ENCODE results near the gene APOBEC2. TPM values are rescaled to one million over a fixed set of nuclear protein-coding genes. Genes with fewer than 3 reads are reported as not detected.

The APOBEC2 gene
- total and polyA plus RNA-seq, 2 of the 13 experiments (the other 11 are each of a cell fraction or from before 2014, with no cell fraction given), result 0.09 TPM; not detected in 1

DNA sequence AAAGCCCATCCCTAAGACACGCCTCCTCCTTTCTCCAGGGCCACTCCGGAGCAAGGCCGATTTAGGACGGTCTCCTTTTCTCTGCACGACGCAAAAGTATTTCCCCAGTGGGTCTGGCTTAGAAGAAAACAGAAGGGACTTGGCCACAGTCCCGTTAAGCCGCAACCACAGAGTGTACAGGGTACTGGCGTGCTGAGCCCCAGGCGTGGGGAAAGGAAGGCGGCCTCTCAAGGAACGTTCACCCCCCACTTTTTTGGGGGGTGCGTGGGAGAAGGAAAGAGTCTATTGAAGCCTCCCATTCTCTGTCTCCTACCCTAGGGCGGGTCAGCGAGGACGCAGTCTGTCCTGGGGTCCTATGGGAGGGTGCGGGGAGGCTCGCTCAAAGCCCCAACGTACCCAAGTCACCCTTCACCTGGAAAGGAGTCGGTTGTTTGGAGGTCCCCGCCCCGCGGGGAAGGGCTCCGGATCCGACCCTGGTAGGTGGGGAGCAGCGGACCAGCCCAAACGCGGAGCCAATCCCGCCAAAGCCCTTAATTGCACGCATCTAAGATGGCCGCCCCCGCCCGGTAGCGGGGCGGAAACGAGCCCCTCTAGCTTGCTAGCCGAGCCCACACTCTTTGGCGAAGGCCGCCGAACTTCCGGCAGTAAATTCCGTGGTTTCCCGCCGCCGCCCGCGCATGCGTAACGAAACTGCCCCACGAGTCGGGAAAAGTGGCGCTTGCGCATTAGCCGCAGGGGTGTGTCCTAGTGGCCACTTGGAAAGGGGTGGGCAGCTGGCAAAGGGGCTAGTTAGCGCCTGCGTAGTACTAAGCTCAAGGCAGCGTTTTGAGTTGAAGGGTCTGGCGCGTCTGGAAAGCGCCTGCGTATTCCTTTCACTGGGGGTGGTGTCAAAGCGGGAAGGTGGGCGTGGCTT lies 19.2 kb downstream of the APOBEC2 start, which contains the start of gene OARD1 (continued):
- TF ChIP-seq GTF2F1 (IDR thresholded peaks at IDR 0.05; ENCODE audit: low read length) (no peak), ZNF558 (CRISPR knock-in tag; IDR thresholded peaks at IDR 0.05; ENCODE audit: borderline replicate concordance) (no peak), NFE2L2 (IDR thresholded peaks at IDR 0.05; ENCODE audit: low read length) (no peak), RAD51 (IDR thresholded peaks at IDR 0.05; ENCODE audit: borderline replicate concordance) (no peak), ZNF282 (IDR thresholded peaks at IDR 0.05; ENCODE audit: partially characterized antibody) (no peak), GABPA (IDR thresholded peaks at IDR 0.05; ENCODE audit: low read depth, low read length) (peak; percentile 91), GABPA (CRISPR knock-in tag; IDR thresholded peaks at IDR 0.05; ENCODE audit: low read depth) (peak; percentile 97), ZNF569 (CRISPR knock-in tag; IDR thresholded peaks at IDR 0.05; ENCODE audit: borderline replicate concordance) (no peak; the same call in 1 of the 2 replicates), SNAI1 (CRISPR knock-in tag; IDR thresholded peaks at IDR 0.05; ENCODE audit: borderline replicate concordance) (peak; percentile 80; the same call in 1 of the 2 replicates), ZMAT3 (CRISPR knock-in tag; conservative IDR thresholded peaks at IDR 0.05) (peak; percentile 86), HIVEP1 (CRISPR knock-in tag; IDR thresholded peaks at IDR 0.05) (no peak), MTF1 (CRISPR knock-in tag; IDR thresholded peaks at IDR 0.05) (no peak), IRX3 (CRISPR knock-in tag; IDR thresholded peaks at IDR 0.05; ENCODE audit: borderline replicate concordance, low read depth) (no peak)
- TF ChIP-seq, protein P1, sequence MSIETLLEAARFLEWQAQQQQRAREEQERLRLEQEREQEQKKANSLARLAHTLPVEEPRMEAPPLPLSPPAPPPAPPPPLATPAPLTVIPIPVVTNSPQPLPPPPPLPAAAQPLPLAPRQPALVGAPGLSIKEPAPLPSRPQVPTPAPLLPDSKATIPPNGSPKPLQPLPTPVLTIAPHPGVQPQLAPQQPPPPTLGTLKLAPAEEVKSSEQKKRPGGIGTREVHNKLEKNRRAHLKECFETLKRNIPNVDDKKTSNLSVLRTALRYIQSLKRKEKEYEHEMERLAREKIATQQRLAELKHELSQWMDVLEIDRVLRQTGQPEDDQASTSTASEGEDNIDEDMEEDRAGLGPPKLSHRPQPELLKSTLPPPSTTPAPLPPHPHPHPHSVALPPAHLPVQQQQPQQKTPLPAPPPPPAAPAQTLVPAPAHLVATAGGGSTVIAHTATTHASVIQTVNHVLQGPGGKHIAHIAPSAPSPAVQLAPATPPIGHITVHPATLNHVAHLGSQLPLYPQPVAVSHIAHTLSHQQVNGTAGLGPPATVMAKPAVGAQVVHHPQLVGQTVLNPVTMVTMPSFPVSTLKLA (IDR thresholded peaks at IDR 0.05), result peak; percentile 51; the same call in 1 of the 2 replicates
- TF ChIP-seq, protein P2, sequence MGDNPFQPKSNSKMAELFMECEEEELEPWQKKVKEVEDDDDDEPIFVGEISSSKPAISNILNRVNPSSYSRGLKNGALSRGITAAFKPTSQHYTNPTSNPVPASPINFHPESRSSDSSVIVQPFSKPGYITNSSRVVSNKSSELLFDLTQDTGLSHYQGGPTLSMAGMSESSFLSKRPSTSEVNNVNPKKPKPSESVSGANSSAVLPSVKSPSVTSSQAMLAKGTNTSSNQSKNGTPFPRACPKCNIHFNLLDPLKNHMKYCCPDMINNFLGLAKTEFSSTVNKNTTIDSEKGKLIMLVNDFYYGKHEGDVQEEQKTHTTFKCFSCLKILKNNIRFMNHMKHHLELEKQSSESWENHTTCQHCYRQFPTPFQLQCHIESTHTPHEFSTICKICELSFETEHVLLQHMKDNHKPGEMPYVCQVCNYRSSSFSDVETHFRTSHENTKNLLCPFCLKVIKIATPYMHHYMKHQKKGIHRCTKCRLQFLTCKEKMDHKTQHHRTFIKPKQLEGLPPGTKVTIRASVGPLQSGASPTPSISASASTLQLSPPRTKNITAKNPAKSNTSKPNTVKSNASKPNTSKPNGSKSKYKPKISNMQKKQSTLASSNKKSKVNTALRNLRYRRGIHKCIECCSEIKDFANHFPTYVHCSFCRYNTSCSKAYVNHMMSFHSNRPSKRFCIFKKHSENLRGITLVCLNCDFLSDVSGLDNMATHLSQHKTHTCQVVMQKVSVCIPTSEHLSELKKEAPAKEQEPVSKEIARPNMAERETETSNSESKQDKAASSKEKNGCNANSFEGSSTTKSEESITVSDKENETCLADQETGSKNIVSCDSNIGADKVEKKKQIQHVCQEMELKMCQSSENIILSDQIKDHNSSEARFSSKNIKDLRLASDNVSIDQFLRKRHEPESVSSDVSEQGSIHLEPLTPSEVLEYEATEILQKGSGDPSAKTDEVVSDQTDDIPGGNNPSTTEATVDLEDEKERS (CRISPR knock-in tag; IDR thresholded peaks at IDR 0.05), result peak; percentile 74
- TF ChIP-seq, protein P3, sequence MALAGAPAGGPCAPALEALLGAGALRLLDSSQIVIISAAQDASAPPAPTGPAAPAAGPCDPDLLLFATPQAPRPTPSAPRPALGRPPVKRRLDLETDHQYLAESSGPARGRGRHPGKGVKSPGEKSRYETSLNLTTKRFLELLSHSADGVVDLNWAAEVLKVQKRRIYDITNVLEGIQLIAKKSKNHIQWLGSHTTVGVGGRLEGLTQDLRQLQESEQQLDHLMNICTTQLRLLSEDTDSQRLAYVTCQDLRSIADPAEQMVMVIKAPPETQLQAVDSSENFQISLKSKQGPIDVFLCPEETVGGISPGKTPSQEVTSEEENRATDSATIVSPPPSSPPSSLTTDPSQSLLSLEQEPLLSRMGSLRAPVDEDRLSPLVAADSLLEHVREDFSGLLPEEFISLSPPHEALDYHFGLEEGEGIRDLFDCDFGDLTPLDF (CRISPR knock-in tag; IDR thresholded peaks at IDR 0.05), result peak; percentile 96
- TF ChIP-seq, protein P4, sequence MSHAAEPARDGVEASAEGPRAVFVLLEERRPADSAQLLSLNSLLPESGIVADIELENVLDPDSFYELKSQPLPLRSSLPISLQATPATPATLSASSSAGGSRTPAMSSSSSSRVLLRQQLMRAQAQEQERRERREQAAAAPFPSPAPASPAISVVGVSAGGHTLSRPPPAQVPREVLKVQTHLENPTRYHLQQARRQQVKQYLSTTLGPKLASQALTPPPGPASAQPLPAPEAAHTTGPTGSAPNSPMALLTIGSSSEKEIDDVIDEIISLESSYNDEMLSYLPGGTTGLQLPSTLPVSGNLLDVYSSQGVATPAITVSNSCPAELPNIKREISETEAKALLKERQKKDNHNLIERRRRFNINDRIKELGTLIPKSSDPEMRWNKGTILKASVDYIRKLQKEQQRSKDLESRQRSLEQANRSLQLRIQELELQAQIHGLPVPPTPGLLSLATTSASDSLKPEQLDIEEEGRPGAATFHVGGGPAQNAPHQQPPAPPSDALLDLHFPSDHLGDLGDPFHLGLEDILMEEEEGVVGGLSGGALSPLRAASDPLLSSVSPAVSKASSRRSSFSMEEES (CRISPR knock-in tag; IDR thresholded peaks at IDR 0.05), result peak; percentile 61
- TF ChIP-seq, protein P5, sequence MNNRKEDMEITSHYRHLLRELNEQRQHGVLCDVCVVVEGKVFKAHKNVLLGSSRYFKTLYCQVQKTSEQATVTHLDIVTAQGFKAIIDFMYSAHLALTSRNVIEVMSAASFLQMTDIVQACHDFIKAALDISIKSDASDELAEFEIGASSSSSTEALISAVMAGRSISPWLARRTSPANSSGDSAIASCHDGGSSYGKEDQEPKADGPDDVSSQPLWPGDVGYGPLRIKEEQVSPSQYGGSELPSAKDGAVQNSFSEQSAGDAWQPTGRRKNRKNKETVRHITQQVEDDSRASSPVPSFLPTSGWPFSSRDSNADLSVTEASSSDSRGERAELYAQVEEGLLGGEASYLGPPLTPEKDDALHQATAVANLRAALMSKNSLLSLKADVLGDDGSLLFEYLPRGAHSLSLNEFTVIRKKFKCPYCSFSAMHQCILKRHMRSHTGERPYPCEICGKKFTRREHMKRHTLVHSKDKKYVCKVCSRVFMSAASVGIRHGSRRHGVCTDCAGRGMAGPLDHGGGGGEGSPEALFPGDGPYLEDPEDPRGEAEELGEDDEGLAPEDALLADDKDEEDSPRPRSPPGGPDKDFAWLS (CRISPR knock-in tag; IDR thresholded peaks at IDR 0.05; ENCODE audit: borderline replicate concordance), result no peak
- TF ChIP-seq, protein P6, sequence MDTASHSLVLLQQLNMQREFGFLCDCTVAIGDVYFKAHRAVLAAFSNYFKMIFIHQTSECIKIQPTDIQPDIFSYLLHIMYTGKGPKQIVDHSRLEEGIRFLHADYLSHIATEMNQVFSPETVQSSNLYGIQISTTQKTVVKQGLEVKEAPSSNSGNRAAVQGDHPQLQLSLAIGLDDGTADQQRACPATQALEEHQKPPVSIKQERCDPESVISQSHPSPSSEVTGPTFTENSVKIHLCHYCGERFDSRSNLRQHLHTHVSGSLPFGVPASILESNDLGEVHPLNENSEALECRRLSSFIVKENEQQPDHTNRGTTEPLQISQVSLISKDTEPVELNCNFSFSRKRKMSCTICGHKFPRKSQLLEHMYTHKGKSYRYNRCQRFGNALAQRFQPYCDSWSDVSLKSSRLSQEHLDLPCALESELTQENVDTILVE (CRISPR knock-in tag; IDR thresholded peaks at IDR 0.05), result peak; percentile 100
